Panc1 (cell line): ENCODE data around the gene SHISAL1. TPM values are rescaled to one million over a fixed set of nuclear protein-coding genes. Genes with fewer than 3 reads are reported as not detected.

Experiments used
- ATAC-seq: fragments of 200-7000 bp; cut with Tn5 transposase; 2 replicates; pipeline ENCODE4 v1.9.1; 2020; ENCODE audit warnings: mild to moderate bottlenecking, moderate library complexity
- BruUV-seq: library from RNA; stranded (reverse); fragments of 400-500 nt; replicated peaks from 2 replicates; lab custom pipeline; 2021; lab: Mats Ljungman, UMichigan
- CTCF ChIA-PET: fragments of 300-600 bp; sonication (Branson Sonifier 250); formaldehyde crosslinking; loops from one replicate; lab custom pipeline; 2022; ENCODE audit warnings: antibody characterized with exemption; lab: Charles Lee
- POLR2A ChIA-PET: fragments of 300-600 bp; sonication (Branson Sonifier 250); formaldehyde crosslinking; loops from one replicate; lab custom pipeline; 2022; ENCODE audit warnings: antibody characterized with exemption; lab: Charles Lee
- DNase-seq: peaks from one replicate; pipeline ENCODE4 v3.0.0-alpha.2; 2010; ENCODE audit warnings: low read depth, low spot score
- H3K27ac ChIP-seq: 2 replicates; pipeline ENCODE4 v1.5.1; 2011; ENCODE audit warnings: mild to moderate bottlenecking, low read length, inconsistent platforms
- H3K27me3 ChIP-seq: fragments of 200-500 bp; sonication (Bioruptor generic); 2 replicates; pipeline ENCODE4 v1.6.0; 2014; ENCODE audit warnings: low read length, inconsistent platforms; ENCODE audit not compliant: control insufficient read depth, insufficient read depth
- H3K36me3 ChIP-seq: fragments of 200-500 bp; sonication (Bioruptor generic); 2 replicates; pipeline ENCODE4 v1.5.1; 2014; ENCODE audit warnings: inconsistent platforms, mild to moderate bottlenecking, low read length, moderate library complexity; ENCODE audit not compliant: control insufficient read depth, insufficient read depth
- H3K4me1 ChIP-seq: 2 replicates; pipeline ENCODE4 v1.5.1; 2011; ENCODE audit warnings: inconsistent platforms, mild to moderate bottlenecking, low read length, moderate library complexity; ENCODE audit not compliant: control insufficient read depth, insufficient read depth
- H3K4me3 ChIP-seq, 2 experiments: 2 replicates each; pipeline ENCODE4 v1.5.1; 2011 to 2012; ENCODE audit warnings: low read depth in 2 of 2, low read length in 2 of 2, mild to moderate bottlenecking in 2 of 2, inconsistent platforms in 1 of 2, moderate library complexity in 1 of 2
- H3K9me3 ChIP-seq: fragments of 200-500 bp; sonication (Bioruptor generic); 2 replicates; pipeline ENCODE4 v1.5.1; 2014; ENCODE audit warnings: low read depth, mild to moderate bottlenecking, inconsistent platforms, low read length, moderate library complexity; ENCODE audit not compliant: control insufficient read depth, insufficient read depth
- CTCF ChIP-seq: fragments of 450-650 bp; IDR thresholded peaks from 2 replicates; pipeline ENCODE4 v1.5.1; 2017; ENCODE audit warnings: mild to moderate bottlenecking
- POLR2AphosphoS5 ChIP-seq: IDR thresholded peaks from 2 replicates; pipeline ENCODE4 v1.6.1; 2012; ENCODE audit warnings: mild to moderate bottlenecking, low read depth, low read length, moderate library complexity
- REST ChIP-seq, 2 experiments: IDR thresholded peaks; 2 replicates each; pipeline ENCODE4 v1.6.1; 2011 to 2012; ENCODE audit warnings: low read depth in 2 of 2, control low read depth in 1 of 2, low read length in 1 of 2, mild to moderate bottlenecking in 1 of 2, moderate library complexity in 1 of 2; ENCODE audit not compliant: insufficient read depth in 1 of 2
- SIN3A ChIP-seq: IDR thresholded peaks from 2 replicates; pipeline ENCODE4 v1.6.1; 2012; ENCODE audit warnings: low read depth, mild to moderate bottlenecking, low read length, moderate library complexity, borderline replicate concordance; ENCODE audit not compliant: insufficient read depth
- TCF7L2 ChIP-seq: IDR thresholded peaks from 2 replicates; pipeline ENCODE4 v1.6.1; 2011; ENCODE audit warnings: mild to moderate bottlenecking, low read depth, low read length, inconsistent platforms
- in situ Hi-C: cut with HindIII; loops from 2 replicates; pipeline ENCODE4 v1.10.0; 2016; ENCODE audit warnings: low sequenced_read_pairs, low pct_unique_long_range_greater_than_20kb
- intact Hi-C: fragments of 100-400 bp; cut with micrococcal nuclease; formaldehyde crosslinking; loops from one replicate; pipeline ENCODE4 v1.10.0; 2022; ENCODE audit not compliant: unreplicated experiment
- total RNA-seq: library from RNA; stranded (reverse); gene quantifications from one replicate; pipeline ENCODE4 v1.2.1, GENCODE V29; 2021; ENCODE audit not compliant: unreplicated experiment

The SHISAL1 gene
- total RNA-seq, 1 experiment from 2014 or later = 1.2 TPM

- ChIA-PET CTCF (interaction anchor here (0.5 kb wide), 1 partner anchor 727 kb away, joined by 4 read pairs; no protein-coding TSS in a partner anchor), POLR2A (no interaction called here)
- intact Hi-C loops = no loop called here
- DNase-seq (no peak), ATAC-seq (no peak)
- no peaks in the 10 kb centered on the region for H3K27me3 ChIP-seq
- H3K36me3 ChIP-seq = no peaks in the 10 kb centered on the region
- H3K27ac ChIP-seq = no peak overlapping the region
- H3K4me3 ChIP-seq = no peak overlapping the region
- H3K4me1 ChIP-seq = no peaks in the 10 kb centered on the region
- TF ChIP-seq CTCF (no peak), POLR2AphosphoS5 (no peak), SIN3A (no peak), REST (IDR thresholded peaks at IDR 0.05; ENCODE audit: insufficient read depth in 1 of 2, low read depth in 2 of 2, low read length in 1 of 2) (no peak), TCF7L2 (no peak)
- in situ Hi-C loops = no loop called here
- BruUV-seq = no TSS peak
- H3K9me3 ChIP-seq = no peaks in the 10 kb centered on the region
Observed at GRCh38 chr22:44224166-44224565, 88.6 kb downstream of the SHISAL1 start.

- intact Hi-C loops (no loop called here), in situ Hi-C loops (no loop called here)
- DNase-seq = no peak
- Histone ChIP-seq H3K27ac (no peak overlapping the region), H3K36me3 (no peaks in the 10 kb centered on the region), H3K4me1 (no peaks in the 10 kb centered on the region), H3K4me3 (no peak overlapping the region), H3K9me3 (no peaks in the 10 kb centered on the region), H3K27me3 (no peaks in the 10 kb centered on the region)
- ChIA-PET POLR2A (no interaction called here), CTCF (no interaction called here)
- BruUV-seq = no TSS peak
- TF ChIP-seq CTCF = no peak
- TF ChIP-seq TCF7L2 = no peak
- no peak for TF ChIP-seq REST (IDR thresholded peaks at IDR 0.05; ENCODE audit: insufficient read depth in 1 of 2, low read depth in 2 of 2, low read length in 1 of 2)
- no peak for TF ChIP-seq POLR2AphosphoS5
- TF ChIP-seq SIN3A = no peak
- ATAC-seq = no peak
Observed at GRCh38 chr22:44221710-44222475, 90.9 kb downstream of the SHISAL1 start.
